HG03520 (cell line): ENCODE data around the gene SERTAD1.

ENCODE experiments used
- ATAC-seq: cut with Tn5 transposase; IDR thresholded peaks from one replicate; pipeline ENCODE4 v1.9.1; 2021; ENCODE audit warnings: mild to moderate bottlenecking, moderate library complexity; ENCODE audit not compliant: unreplicated experiment

Gene SERTAD1

DNA sequence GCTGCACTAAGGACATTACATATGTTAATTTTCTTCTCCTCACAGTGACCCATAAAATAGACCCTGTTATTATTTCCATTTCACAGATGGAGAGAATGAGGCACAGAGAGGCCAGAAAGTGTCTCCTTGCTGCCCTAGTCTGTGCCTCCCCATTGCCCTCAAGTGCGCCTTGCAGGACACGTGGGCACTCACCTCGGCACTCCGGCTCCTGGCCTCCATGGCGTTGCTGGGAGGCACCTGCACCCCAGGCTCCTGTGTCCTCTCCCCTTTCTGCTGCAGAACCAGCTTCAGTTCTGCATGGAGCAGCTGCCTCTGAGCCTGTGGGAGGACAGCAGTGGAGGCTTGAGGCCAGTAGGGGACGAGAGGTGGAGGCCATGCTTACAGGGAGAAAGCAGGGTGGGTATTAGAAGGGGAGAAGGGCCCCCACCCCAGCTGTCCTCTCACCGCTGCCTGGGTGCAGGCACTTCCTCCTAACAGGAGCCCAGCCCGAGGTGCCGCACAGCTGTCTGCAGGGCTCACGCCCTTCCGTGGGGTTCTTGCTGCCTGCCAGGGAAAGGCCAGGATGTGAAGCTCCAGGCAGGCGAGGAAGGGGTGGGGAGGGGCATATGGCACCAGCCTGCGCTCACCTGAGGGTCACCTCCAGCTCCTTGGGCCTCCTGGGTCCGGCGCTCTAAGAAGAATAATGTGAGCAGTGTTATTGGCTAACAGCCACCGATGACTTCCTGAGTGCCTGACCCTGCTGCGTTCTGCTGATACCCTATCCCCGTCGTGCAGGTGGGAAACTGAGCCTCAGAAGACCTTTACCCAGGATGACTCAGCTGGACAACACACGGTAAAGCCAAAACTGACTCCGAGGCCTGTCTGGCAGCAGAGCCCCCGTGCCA is 17.8 kb downstream of the SERTAD1 start:
- no peak for ATAC-seq

DNA sequence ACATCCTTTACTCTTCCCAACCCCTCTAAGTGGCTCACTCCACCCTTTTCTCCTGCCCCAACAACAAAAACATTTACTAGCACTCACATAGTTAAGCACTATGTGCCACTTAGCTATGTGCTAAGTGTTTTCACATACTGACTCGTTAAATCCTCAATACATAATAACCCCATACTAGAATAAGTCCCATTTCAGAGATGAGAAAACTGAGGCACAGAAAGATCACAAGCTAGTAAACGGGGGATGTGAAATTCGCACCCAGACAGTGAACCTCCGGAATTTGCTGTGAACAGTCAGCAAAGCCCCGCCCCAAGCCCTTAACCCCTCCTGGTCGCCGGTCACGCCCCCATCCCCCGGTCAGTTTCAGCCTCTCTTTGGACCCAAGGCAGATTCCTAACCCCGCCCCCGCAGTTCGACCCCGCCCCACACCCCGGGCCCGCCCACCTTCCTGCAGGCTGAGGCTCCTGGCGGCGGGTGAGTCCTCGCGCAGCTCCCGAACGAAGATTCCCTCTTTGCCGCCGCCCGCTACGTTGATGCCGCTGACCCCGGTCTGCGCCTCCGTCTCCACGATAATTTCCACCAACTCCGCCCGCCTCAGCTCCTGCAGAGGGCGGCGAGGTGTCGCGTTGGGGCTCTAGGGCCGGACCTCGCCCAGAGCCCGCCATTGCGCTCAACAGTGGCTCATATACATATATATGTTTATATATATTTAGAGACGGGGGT is 22.4 kb downstream of the SERTAD1 start:
- ATAC-seq: no peak

DNA sequence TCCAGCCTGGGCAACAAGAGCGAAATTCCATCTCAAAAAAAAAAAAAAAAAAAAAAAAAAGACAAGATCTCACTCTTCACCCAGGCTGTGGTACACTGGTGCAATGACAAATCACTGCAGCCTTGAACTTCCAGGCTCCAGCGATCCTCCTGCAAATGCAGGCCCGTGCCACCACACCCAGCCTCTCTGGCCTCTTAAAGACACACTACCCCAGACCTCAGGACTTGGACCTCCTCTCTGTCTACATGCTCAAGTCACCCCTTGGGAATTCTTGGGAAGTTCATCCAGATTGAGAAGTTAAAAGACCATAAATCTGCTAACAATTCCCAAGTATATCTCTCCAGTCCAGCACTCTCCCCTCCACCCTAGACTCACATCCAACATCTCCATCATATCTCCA is 25.2 kb downstream of the SERTAD1 start:
- ATAC-seq: no peak

DNA sequence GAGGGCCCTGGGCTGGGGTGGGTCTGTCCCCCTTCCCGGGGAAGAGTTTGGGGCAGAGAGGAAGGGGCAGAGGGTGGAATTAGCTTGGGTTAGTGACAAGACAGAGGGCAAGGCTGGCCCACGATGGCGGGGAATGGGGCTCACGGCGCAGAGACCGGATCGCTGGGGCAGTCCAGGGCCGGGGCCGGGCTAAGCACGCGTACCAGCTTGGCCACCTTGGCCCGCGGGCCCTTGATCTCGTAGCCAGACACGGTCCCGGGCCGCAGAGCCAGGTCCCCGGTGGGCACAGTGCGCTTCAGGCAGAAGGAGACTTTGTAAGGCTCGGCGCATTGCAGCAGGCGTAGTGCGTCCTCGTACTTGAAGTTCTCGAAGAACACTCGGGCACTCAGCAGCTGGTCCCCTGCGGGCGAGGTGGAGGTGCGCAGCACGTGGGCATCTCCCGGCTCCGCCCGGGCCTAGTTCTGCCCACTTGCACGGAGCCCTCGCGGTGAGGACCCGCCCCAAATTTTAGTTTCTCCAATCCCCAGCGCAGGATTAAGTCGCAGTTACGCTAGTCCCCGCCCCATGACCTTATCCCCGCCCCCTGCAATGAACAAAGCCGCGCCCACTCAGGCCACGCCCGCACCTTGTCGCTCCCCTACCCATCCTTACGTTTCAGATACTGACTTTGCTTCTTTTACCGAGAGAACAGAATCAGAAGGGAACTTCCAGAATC is 27.2 kb downstream of the SERTAD1 start:
- no peak for ATAC-seq

DNA sequence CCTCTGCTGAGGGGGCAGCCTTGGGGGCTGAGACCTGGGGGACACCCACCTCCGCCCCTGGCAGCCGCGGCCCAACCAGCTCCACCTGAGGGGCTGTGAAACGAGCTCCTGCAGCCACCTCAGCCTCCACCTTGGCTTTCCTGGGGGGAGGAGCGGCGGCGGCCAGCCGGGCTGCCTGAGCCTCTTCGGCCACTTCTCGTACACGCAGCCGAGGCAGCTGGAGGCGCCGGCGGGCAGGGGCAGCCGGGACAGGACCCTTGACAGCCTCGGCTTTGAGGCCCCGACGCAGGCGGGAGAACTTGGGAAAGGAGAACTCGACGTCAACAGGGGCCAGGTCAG is 28.3 kb downstream of the SERTAD1 start:
- no peak for ATAC-seq

DNA sequence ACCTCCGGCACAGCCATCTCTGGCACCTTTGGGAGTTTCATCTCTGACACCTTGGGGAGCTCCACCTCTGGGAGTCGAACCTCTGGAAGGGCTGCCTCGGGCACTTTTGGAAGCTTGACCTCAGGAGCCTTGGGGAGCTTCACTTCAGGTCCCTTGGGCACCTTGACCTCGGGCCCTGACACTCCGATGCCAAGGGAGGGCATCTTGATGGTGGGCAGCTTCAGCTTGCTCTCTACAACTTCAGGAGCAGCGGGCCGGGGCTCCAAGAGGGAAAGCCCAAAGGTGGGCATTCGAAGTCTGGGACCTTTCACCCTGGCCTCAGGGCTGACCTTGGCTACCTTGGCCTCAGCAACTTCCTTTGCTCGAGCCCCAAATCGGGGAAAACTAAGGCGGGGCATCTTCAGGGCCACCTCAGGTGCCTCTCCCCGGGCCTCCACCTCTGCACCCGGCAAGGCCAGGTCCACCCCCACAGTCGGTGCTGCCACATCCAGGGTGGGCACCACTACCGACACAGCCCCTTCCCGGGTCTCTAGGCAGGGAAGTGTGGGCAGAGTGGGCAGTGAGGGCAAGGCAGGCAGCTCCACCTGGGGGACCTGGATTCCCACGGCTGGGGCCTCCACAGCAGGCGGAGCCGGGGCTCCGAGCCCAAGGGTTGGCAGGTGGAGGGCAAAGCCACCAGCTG is 28.8 kb downstream of the SERTAD1 start:
- no peak for ATAC-seq

DNA sequence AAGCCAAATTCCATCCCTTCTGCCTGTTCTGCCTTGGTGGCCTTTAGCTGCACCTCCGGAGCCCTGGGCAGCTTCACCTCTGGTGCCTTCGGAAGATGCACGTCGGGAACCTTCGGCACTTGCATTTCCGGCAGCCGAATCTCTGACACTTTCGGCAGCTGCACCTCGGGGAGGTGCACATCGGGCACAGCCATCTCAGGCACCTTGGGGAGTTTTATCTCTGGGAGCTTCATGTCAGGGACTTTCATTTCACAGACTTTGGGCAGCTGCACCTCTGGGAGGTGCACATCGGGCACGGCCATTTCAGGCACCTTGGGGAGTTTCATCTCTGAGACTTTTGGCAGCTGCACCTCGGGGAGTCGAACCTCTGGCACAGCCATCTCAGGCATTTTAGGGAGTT is 29.8 kb downstream of the SERTAD1 start:
- ATAC-seq: no peak

DNA sequence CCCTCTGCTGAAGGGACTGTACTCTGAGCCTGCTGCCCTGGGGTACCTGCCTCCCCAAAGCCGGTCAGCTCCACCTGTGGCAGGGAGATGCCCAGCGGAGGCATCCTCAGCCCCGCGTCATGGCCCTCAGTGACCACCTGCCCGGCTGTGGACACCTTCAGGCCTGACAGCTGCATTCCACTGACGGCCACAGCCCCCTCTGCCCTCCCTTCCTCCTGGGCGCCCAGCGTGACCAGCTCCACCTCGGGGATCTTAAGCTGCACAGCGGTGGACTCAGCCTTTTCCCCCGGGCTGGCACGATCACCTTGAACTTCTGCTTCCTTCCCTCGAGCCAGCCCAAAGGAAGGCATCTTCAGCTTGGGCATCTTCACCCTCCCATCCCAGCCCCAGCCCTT is 31.0 kb downstream of the SERTAD1 start:
- no peak for ATAC-seq

DNA sequence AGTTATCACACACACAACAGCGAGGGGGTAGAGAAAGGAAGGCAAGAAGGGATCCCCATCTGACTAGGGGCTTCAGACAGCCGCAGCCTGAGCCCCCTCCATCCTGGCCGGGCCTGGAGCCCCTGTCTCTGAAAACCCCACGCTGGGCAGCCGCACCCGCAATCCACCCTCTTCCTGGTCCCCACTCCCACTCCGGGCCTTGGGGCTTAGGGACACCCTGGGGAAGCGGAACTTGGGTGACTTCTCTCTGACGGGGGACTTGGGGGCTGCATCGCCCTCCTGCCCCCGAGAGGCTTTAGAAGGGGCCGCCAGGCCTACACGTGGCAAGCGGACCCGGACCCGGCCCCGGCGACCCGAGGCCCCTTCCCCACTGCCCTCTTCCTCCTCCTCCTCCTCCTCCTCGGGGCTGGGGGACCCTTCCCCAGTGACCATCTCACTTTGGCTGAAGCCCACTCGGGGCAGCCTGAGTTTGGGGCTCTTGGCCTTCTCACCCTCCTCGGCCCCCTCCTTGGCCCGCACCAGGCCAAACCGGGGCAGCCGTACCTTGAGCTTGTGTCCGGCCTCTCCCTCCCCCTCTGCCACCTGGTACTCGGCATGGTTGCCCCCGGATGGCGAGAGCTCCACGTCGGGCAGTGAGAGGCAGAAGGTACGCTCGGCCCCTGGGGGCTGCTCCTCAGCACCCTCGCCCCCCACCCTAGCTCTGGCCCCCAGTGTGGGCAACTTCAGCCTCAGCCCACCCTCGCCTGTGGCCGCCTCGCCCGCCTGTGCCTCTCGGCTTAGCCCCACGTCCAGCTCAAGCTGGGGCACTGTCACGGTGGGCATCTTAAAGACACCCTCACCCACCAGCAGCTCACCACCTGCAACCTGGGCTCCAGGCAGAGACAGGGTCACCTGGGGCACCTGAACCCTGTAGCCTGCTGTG is 31.6 kb downstream of the SERTAD1 start:
- ATAC-seq: no peak

DNA sequence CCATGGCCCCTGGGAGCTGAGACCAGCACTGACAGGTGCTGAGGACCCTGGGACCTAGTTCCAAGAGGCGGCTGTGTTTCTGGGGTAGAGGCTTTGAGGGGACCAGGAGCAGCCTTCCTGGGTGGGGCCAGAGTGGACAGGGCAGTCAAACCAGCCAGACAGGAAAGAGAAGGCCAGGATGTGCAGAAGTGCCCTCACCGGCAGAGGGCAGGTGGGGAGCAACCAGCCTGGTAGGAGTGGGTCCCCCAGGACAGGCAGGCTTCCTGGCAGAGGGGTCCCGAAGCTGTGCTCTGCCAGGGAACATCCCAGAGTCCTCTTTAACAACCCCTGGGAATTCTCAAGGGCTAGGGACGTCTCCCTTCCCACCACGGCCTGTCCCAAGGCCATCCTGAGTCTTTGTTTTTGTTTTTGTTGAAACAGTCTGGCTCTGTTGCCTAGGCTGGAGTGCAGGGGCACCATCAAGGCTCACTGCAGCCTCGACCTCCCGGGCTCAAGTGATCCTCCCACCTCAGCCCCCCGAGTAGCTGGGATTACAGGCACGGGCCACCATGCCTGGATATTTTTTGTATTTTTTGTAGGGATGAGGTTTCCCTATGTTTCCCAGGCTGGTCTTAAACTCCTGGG is 32.8 kb downstream of the SERTAD1 start:
- no peak for ATAC-seq

DNA sequence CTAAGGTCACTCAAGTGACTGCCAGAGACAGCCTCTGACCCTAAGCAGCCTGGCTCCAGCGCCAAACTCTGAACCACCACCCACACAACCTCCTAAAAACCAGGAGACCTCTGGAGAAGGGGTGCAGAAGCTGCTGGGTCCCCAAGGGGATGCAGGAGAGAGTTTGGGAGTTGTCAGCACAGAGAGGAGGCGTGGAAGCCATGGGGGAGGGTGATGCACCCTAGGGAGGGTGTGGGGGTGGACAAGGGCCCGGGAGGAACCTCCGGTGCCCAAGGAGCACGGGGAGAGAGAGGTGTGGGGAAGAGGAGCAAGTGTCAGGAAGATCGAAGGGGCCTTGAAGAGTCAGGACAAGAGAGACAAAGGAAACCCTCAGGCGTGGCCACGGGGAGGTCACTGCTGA is 33.7 kb downstream of the SERTAD1 start:
- no peak for ATAC-seq

DNA sequence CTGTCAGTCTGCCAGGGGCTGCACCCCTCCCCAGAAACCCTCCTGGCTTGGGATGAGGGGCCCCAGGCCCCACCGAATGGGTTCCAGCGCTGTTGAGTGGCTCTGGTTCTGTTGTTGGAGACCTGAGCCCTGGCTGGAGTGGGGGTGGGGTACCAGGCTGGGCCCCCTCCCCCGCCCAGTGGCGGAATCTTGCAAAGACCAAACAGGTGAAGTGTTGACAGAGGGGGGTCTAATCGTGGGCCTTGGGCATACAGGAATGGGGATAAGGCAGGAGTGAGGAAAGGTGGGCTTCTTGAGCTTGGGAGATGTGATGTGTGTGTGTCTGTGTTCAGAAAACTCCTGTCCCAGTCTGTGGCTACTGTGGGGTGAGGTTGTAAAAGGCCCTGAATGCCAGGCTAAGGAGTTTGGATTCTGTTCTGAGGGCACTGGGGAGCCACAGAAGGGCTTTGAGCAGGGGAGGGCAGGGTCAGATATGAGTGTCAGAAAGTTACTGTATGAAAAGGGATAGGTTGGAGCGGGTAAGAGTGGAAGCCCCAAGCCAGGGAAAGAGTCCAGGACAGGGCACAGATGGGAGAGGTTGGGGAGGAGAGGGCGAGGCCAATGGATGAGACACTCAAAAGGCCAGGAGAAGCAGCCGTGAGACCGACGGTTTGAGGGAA is 35.6 kb downstream of the SERTAD1 start, which contains the start of gene HIPK4:
TSS of gene HIPK4 (minus strand) at position 98 of the 659 bp plus-strand sequence. CDS start 279 bp downstream, outside the sequence.
- no peak for ATAC-seq

DNA sequence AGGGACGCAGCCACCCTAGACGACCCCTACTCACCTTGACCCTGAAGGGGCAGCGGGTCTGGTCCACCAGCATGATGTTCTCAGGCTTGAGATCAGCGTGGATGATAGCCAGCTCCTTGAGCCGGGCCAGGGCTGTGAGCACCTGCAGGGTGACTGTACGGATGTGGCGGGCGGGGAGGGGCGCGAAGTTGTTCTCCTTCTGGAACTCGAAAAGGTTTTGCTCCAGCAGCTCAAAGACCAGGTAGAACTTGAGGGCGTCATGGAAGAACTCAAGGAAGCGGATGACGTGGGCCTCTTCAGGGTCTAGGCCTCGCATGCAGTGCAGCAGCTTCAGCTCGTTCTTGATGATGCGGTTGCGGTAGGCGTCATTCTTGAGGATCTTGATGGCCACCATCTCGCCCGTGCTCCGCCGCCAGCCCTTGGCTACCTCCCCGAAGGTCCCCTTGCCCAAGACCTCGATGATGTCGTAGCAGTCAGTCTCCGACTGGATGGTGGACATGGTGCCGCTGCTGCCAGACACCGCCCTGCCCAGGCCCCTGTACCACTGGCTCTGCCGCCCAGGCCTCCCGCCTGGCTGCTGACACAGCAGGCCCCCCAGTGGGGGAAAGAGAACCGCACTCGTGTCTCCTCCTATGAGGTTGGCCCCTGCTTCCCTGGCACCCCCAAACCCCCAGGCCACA is 36.2 kb downstream of the SERTAD1 start:
- no peak for ATAC-seq

DNA sequence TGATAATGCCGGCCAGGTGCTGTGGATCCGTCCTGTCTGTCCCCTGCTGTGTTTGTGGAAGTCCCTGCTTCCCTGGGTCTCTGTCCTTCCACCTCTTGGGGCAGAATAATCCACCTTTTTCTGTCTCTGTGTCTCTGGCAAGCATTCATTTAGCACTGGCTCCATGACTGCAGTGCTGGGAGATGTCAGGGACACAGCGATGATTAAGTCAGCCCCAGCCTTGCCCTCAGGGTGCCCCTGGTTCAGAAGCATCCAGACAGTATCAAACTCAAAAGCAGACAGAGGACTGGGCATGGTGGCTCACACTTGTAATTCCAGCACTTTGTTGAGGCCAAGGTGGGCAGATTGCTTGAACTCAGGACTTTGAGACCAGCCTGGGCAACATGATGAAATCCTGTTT is 37.3 kb downstream of the SERTAD1 start:
- no peak for ATAC-seq

DNA sequence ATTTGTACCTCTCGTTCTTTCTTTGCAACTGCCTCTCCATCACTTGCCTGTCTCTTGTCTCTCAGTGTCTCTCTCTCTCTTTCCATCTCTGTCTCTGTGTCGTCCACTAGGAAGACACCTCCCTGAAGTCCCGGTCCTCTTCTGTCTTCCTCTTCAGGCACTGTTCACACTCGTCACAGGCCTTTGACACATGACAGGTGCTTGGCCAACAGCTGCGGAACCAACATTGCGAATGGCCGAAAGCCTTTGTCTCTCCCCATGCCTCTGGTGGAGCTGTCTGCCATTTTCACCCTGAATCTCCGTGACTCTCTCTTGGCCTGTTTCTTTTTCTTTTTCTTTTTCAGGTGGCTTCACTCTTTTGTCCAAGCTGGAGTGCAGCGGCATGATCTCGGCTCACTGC is 38.6 kb downstream of the SERTAD1 start:
- no peak for ATAC-seq

DNA sequence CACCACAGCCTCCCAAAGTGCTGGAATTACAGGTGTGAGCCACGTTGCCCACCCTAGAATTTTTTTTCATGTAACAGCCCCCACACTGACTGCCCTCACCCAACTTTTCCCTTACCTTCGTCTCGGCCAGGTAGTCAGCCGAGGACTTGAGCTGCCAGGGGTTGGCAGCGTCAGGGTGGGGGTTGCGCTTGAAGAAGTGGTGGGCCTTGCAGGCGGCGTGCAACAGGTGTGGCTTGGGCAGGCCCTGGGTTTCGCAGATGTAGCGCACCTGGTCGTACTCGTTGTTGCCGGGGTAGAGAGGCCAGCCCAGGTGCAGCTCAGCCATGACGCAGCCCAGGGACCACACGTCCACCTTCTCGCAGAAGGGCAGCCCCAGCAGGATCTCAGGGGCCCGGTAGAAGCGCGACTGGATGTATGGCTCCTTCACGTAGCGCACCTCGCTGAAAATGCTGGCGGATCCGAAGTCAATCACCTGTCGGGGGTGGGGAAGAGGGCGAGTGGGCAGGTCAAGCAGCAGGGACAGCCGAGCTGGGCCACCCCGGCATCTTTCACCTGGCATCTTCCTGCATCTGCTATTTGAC is 42.0 kb downstream of the SERTAD1 start:
- no peak for ATAC-seq

DNA sequence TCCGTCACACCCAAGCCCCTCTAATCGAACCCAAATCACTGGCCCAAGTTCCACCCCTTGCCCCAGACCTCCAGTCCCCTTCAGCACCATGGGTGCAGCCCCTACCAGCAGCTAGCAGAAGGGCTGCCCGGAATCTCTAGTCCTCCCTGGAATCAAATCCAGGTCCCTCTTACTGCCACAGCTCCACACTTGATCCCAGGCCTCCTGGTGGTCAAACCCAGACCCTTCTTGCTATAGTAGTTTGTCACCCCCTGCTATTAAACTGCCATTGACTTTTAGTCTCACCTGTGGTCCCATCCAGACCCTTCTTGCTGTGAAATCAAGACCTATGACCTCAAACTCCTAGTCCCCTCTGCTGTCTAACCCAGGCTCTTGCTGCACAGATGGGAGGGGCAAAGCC is 44.5 kb downstream of the SERTAD1 start:
- ATAC-seq: no peak
